Activated T-helper 2 cell treated with anti-CD3 and anti-CD28 coated beads, Interferon-gamma antibody, Interleukin-2, Interleukin-4, amounts not matched to agents 10 μg/mL and 5 μg/mL and 100 μg/mL, durations not matched to agents 14 hours and 24 hours and 36 hours (primary cell): Measurements from ENCODE around the gene GNB2. TPM values are rescaled to one million over a fixed set of nuclear protein-coding genes. Genes with fewer than 3 reads are reported as not detected.
"Not testable (repeated sequence)": the region's sequence is repeated elsewhere in the genome, so short reads cannot be mapped to it uniquely, and the experiment has no call there.

ENCODE experiments used
- DNase-seq: peaks from one replicate; pipeline ENCODE4 v3.0.0; 2021; ENCODE audit warnings: low spot score
- H3K27ac Mint-ChIP-seq: one replicate; pipeline ENCODE4 v1.8.0; 2021; ENCODE audit warnings: mixed read lengths
- H3K27me3 Mint-ChIP-seq: one replicate; pipeline ENCODE4 v1.8.0; 2021; ENCODE audit warnings: low read depth, mixed read lengths
- H3K36me3 Mint-ChIP-seq: one replicate; pipeline ENCODE4 v1.8.0; 2021; ENCODE audit warnings: low read depth, mixed read lengths
- H3K4me1 Mint-ChIP-seq: one replicate; pipeline ENCODE4 v1.8.0; 2021; ENCODE audit warnings: low read depth, mixed read lengths
- H3K4me3 Mint-ChIP-seq: one replicate; pipeline ENCODE4 v1.8.0; 2021; ENCODE audit warnings: low read depth, mild to moderate bottlenecking, moderate library complexity, mixed read lengths
- H3K9me3 Mint-ChIP-seq: one replicate; pipeline ENCODE4 v1.8.0; 2021; ENCODE audit warnings: mixed read lengths
- intact Hi-C: fragments of 100-400 bp; cut with micrococcal nuclease; formaldehyde crosslinking; loops from one replicate; pipeline ENCODE4 v1.15.1; 2023
- total RNA-seq: library from RNA; stranded (reverse); gene quantifications from 2 replicates; pipeline ENCODE4 v1.2.3, GENCODE V29; 2022

GNB2 gene
- total RNA-seq, 1 donor from 2014 or later = 221 TPM

DNA sequence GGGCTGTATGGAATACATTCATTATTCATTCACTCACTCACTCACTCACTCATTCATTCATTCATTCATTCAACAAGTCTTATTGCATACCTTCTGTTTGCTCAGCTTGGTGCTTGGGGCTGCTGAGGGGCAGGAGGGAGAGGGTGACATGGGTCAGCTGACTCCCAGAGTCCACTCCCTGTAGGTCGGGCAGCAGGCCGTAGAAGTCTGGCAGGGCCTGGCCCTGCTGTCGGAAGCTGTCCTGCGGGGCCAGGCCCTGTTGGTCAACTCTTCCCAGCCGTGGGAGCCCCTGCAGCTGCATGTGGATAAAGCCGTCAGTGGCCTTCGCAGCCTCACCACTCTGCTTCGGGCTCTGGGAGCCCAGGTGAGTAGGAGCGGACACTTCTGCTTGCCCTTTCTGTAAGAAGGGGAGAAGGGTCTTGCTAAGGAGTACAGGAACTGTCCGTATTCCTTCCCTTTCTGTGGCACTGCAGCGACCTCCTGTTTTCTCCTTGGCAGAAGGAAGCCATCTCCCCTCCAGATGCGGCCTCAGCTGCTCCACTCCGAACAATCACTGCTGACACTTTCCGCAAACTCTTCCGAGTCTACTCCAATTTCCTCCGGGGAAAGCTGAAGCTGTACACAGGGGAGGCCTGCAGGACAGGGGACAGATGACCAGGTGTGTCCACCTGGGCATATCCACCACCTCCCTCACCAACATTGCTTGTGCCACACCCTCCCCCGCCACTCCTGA is 49.1 kb downstream of the GNB2 start:
- Mint-ChIP-seq H3K9me3 (peaks cover 5% of the 10 kb centered on the region), H3K4me1 (peaks cover 3% of the 10 kb centered on the region), H3K27me3 (peaks cover 44% of the 10 kb centered on the region), H3K4me3 (no peak overlapping the region), H3K27ac (no peak overlapping the region), H3K36me3 (no peaks in the 10 kb centered on the region)
- intact Hi-C loops = no loop called here
- DNase-seq = no peak

DNA sequence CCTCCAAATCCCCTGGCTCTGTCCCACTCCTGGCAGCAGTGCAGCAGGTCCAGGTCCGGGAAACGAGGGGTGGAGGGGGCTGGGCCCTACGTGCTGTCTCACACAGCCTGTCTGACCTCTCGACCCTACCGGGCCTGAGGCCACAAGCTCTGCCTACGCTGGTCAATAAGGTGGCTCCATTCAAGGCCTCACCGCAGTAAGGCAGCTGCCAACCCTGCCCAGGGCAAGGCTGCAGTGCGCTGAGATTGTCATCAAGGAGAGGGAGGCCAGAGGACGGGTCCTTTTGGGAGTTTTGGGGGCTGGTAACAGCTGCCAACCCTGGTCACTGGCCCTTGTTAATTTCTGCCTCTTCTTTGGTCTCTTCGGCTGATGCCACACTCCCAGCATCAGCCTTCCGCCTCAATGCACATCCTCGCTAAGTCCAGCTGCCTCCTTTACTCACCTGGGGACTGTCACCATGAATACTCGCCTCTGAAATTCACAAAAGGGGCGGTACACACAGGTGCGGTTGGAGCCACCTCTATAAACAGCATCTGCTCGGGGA is 50.3 kb downstream of the GNB2 start:
- Mint-ChIP-seq H3K27me3 (peaks cover 37% of the 10 kb centered on the region), H3K27ac (no peak overlapping the region), H3K4me1 (peaks cover 3% of the 10 kb centered on the region), H3K9me3 (peaks cover 4% of the 10 kb centered on the region), H3K36me3 (no peaks in the 10 kb centered on the region), H3K4me3 (no peak overlapping the region)
- DNase-seq = no peak
- intact Hi-C loops = no loop called here

DNA sequence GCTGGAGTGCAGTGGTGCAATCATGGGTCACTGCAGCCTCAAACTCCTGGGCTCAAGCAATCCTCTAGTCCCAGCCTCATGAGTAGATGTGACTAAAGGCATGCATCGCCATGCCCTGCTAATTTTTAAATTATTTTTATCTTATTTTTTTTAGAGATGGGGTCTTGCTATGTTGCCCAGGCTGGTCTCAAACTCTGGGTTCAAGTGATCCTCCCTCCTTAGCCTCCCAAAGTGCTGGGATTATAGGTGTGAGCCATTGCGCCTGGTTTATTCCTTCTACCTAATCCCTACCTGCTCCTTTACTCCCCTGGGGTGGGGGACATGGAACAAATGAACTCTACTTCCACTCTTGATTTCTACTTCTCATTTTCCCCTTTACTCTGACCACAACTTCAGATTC is 50.8 kb downstream of the GNB2 start:
- H3K27ac Mint-ChIP-seq, H3K36me3 Mint-ChIP-seq, H3K4me3 Mint-ChIP-seq, H3K9me3 Mint-ChIP-seq, H3K4me1 Mint-ChIP-seq, intact Hi-C loops, DNase-seq: not testable (repeated sequence)
- H3K27me3 Mint-ChIP-seq = peaks cover 32% of the 10 kb centered on the region

DNA sequence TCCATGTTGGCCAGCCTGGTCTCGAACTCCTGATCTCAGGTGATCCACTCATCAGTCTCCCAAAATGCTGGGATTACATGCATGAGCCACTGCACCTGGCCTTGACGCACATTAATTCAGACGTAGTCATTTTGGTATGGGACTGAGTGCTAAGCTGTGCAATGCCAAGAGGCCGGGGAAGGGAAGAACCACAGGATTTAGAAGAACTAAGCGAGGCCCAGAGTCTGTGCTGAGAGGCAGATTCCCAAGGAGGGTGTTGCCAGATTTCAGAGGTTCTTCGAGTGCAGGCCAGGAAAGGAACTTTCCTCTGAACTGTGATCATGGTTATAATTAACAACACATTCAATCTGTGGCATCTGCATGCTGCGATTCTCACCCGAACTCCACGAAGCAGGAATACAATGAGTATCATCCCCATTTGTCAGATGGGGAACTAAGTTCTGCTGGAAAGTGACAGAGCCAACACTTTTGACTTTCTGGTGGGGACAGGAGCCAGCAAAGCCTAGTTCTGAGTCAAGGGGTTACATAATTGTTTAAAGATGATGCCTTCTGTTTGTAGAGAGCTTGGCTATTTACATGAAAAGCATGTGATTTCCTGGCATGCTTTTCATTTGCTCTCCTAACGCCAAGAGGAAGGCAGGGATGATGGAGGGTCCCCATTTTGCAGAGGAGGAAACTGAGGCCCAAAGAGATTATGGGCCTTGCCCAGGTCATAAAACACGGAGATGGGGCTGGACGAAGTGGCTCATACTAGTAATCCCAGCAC is 53.6 kb downstream of the GNB2 start:
- no peak overlapping the region for H3K27ac Mint-ChIP-seq
- intact Hi-C loops = no loop called here
- H3K27me3 Mint-ChIP-seq = peaks cover 10% of the 10 kb centered on the region
- peaks cover 3% of the 10 kb centered on the region for H3K4me1 Mint-ChIP-seq
- no peaks in the 10 kb centered on the region for H3K9me3 Mint-ChIP-seq
- DNase-seq = no peak
- no peak overlapping the region for H3K4me3 Mint-ChIP-seq
- no peaks in the 10 kb centered on the region for H3K36me3 Mint-ChIP-seq

DNA sequence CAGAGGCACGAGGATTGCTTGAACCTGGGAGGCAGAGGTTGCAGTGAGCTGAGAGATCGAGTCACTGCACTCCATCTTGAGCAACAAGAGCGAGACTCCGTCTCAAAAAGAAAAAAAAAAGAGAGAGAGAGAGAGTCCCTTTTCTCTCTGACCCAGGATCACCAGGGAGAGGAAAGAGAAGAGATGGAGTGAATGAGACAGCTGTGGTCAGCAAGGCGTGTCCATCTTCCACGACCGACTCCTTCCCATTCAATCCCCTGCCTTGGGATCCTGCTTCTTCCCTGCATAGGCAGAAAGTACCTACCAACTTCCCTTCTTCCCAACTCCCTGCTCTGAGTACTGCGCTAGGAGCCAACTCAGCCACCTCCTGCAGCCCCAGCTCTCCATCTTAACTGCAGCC is 54.7 kb downstream of the GNB2 start:
- intact Hi-C loops = no loop called here
- Mint-ChIP-seq H3K4me3 (no peak overlapping the region), H3K36me3 (no peaks in the 10 kb centered on the region), H3K27ac (no peak overlapping the region), H3K4me1 (peaks cover 3% of the 10 kb centered on the region), H3K27me3 (peaks cover 3% of the 10 kb centered on the region), H3K9me3 (no peaks in the 10 kb centered on the region)
- DNase-seq = no peak

Other genes with a start within 250 kb of the GNB2 start
- gene ZCWPW1, start 245.0 kb upstream of the GNB2 start, total RNA-seq = 1.1 and 3.5 TPM in 2 replicates
- 50.9 and 51.0 TPM in 2 replicates for gene MEPCE, start 243.9 kb upstream of the GNB2 start, total RNA-seq
- 59.8 and 63.6 TPM in 2 replicates for gene PPP1R35, start 237.2 kb upstream of the GNB2 start, total RNA-seq
- 3.2 and 4.5 TPM in 2 replicates for gene SPACDR, start 209.5 kb upstream of the GNB2 start, total RNA-seq
- gene TSC22D4, start 194.5 kb upstream of the GNB2 start, total RNA-seq = 103 and 106 TPM in 2 replicates
- gene NYAP1, start 189.8 kb upstream of the GNB2 start, total RNA-seq = 0.27 and 0.34 TPM in 2 replicates
- 75.5 and 75.7 TPM in 2 replicates for gene AGFG2, start 134.5 kb upstream of the GNB2 start, total RNA-seq
- gene SAP25, start 99.8 kb upstream of the GNB2 start, total RNA-seq = 11.3 and 11.8 TPM in 2 replicates
- gene LRCH4, start 87.6 kb upstream of the GNB2 start, total RNA-seq = 105 and 106 TPM in 2 replicates
- gene FBXO24, start 87.4 kb upstream of the GNB2 start, total RNA-seq = 0.37 and 0.91 TPM in 2 replicates
- 8.6 and 10.3 TPM in 2 replicates for gene PCOLCE, start 71.4 kb upstream of the GNB2 start, total RNA-seq
- gene MOSPD3, start 61.2 kb upstream of the GNB2 start, total RNA-seq = 14.1 TPM in 2 replicates
- gene TFR2, start 32.2 kb upstream of the GNB2 start, total RNA-seq = 16.7 and 19.7 TPM in 2 replicates
- not detected in 2 replicates for gene ACTL6B, start 17.3 kb upstream of the GNB2 start, total RNA-seq
- gene GIGYF1, start 20.5 kb downstream of the GNB2 start, total RNA-seq = 51.0 and 53.9 TPM in 2 replicates
- gene POP7, start 32.4 kb downstream of the GNB2 start, total RNA-seq = 67.6 and 68.7 TPM in 2 replicates
- 0.14 TPM in 1 of 2 replicates, not detected in the other for gene EPO, start 46.7 kb downstream of the GNB2 start, total RNA-seq
- not detected in 2 replicates for gene ZAN, start 59.9 kb downstream of the GNB2 start, total RNA-seq
- gene EPHB4, start 153.8 kb downstream of the GNB2 start, total RNA-seq = 2.1 and 2.4 TPM in 2 replicates
- gene SLC12A9, start 179.0 kb downstream of the GNB2 start, total RNA-seq = 27.3 and 31.6 TPM in 2 replicates
- 38.5 and 38.7 TPM in 2 replicates for gene TRIP6, start 193.6 kb downstream of the GNB2 start, total RNA-seq
- 280 and 290 TPM in 2 replicates for gene SRRT, start 201.4 kb downstream of the GNB2 start, total RNA-seq
- gene UFSP1, start 216.0 kb downstream of the GNB2 start, total RNA-seq = 3.8 and 5.0 TPM in 2 replicates
- gene ACHE, start 222.1 kb downstream of the GNB2 start, total RNA-seq = 0.09 and 0.21 TPM in 2 replicates